GM18868 (cell line): ENCODE measurements around the gene OR7C1.
"Not testable (repeated sequence)": the region's sequence is repeated elsewhere in the genome, so short reads cannot be mapped to it uniquely, and the experiment has no call there.

ENCODE experiments used
- ATAC-seq: cut with Tn5 transposase; IDR thresholded peaks from one replicate; pipeline ENCODE4 v1.9.1; 2021; ENCODE audit warnings: mild to moderate bottlenecking, moderate library complexity; ENCODE audit not compliant: unreplicated experiment

OR7C1 gene

GRCh38 chr19:14835011-14835410, at the start of gene OR7C1, which contains the start of gene OR7A5:
OR7C1 (minus strand) TSS chr19:14835185; CDS start chr19:14800136, 35,049 bp downstream.
OR7A5 (minus strand) TSS chr19:14835185; CDS start chr19:14828241, 6,944 bp downstream.
- ATAC-seq: no peak

GRCh38 chr19:14871619-14872230, 36.7 kb upstream of the OR7C1 start:
- ATAC-seq: no peak

- ATAC-seq: no peak
Measured at GRCh38 chr19:14868497-14868896, 33.5 kb upstream of the OR7C1 start.

- no peak for ATAC-seq
Measured at GRCh38 chr19:14848822-14849221, 13.8 kb upstream of the OR7C1 start, which contains the start of gene OR7A10. OR7A10 (minus strand) TSS chr19:14848922; CDS start chr19:14841877, 7,045 bp downstream.

- no peak for ATAC-seq
Measured at GRCh38 chr19:14843578-14843977, 8.6 kb upstream of the OR7C1 start.

GRCh38 chr19:14843169-14843568, 8.2 kb upstream of the OR7C1 start:
- ATAC-seq: no peak

GRCh38 chr19:14840206-14840605, 5.2 kb upstream of the OR7C1 start:
- no peak for ATAC-seq

- no peak for ATAC-seq
Measured at GRCh38 chr19:14837391-14837790, 2.4 kb upstream of the OR7C1 start.

- ATAC-seq: no peak
Measured at GRCh38 chr19:14830702-14831101, 4.3 kb downstream of the OR7C1 start.

- ATAC-seq: no peak
Measured at GRCh38 chr19:14826006-14826405, 9.0 kb downstream of the OR7C1 start.

GRCh38 chr19:14821937-14822336, 13.0 kb downstream of the OR7C1 start:
- ATAC-seq: no peak

GRCh38 chr19:14818588-14818987, 16.4 kb downstream of the OR7C1 start:
- no peak for ATAC-seq

- no peak for ATAC-seq
Measured at GRCh38 chr19:14817052-14817451, 17.9 kb downstream of the OR7C1 start.

GRCh38 chr19:14814982-14815652, 19.9 kb downstream of the OR7C1 start:
- ATAC-seq: no peak

- ATAC-seq: no peak
Measured at GRCh38 chr19:14809272-14810057, 25.5 kb downstream of the OR7C1 start.

GRCh38 chr19:14804765-14805164, 30.2 kb downstream of the OR7C1 start:
- no peak for ATAC-seq

- ATAC-seq: no peak
Measured at GRCh38 chr19:14798760-14799159, 36.2 kb downstream of the OR7C1 start.

- no peak for ATAC-seq
Measured at GRCh38 chr19:14796021-14796420, 39.0 kb downstream of the OR7C1 start.

GRCh38 chr19:14795078-14795721, 39.8 kb downstream of the OR7C1 start:
- no peak for ATAC-seq

GRCh38 chr19:14792250-14792649, 42.7 kb downstream of the OR7C1 start:
- ATAC-seq: not testable (repeated sequence)

GRCh38 chr19:14786421-14786851, 48.5 kb downstream of the OR7C1 start:
- ATAC-seq: no peak
